Left ventricle myocardium inferior (tissue), 1 donor: Measurements from ENCODE around the gene RMND1. TPM values are rescaled to one million over a fixed set of nuclear protein-coding genes. Genes with fewer than 3 reads are reported as not detected.

Experiments used
- DNase-seq: peaks from one replicate; pipeline ENCODE4 v3.0.0-alpha.2; 2020
- H3K27ac ChIP-seq: fragments of 200-600 bp; replicated peaks from 2 replicates; pipeline ENCODE4 v1.8.0; 2021
- H3K27me3 ChIP-seq: fragments of 200-600 bp; 2 replicates; pipeline ENCODE4 v1.8.0; 2021; ENCODE audit warnings: low read depth
- H3K36me3 ChIP-seq: fragments of 200-600 bp; 2 replicates; pipeline ENCODE4 v1.8.0; 2021
- H3K4me1 ChIP-seq: fragments of 200-600 bp; 2 replicates; pipeline ENCODE4 v1.8.0; 2021
- H3K4me3 ChIP-seq: fragments of 200-600 bp; 2 replicates; pipeline ENCODE4 v1.8.0; 2021; ENCODE audit warnings: mild to moderate bottlenecking, moderate library complexity
- H3K9me3 ChIP-seq: fragments of 200-600 bp; replicated peaks from 2 replicates; pipeline ENCODE4 v1.8.0; 2021
- intact Hi-C: fragments of 100-400 bp; cut with micrococcal nuclease; formaldehyde crosslinking; loops from one replicate; pipeline ENCODE4 v1.11.0; 2022
- total RNA-seq: library from RNA; stranded (reverse); fragmentation: NEBNext Ultra II Directional; extraction: Animal tissue kit (Norgen Biotek cat#: 25700); gene quantifications from one replicate; pipeline ENCODE4 v1.2.1, GENCODE V29; 2021
- TF ChIP-seq, protein P1 (sequence below): fragments of 200-600 bp; IDR thresholded peaks from 2 replicates; pipeline ENCODE4 v1.8.0; 2021; ENCODE audit warnings: antibody characterized with exemption, mild to moderate bottlenecking, borderline replicate concordance
- donor health status: DM: no; HTN: yes; CAD: no; lungs with severe emphysema.

The RMND1 gene
- total RNA-seq, 1 donor from 2014 or later, result 17.3 TPM

DNA sequence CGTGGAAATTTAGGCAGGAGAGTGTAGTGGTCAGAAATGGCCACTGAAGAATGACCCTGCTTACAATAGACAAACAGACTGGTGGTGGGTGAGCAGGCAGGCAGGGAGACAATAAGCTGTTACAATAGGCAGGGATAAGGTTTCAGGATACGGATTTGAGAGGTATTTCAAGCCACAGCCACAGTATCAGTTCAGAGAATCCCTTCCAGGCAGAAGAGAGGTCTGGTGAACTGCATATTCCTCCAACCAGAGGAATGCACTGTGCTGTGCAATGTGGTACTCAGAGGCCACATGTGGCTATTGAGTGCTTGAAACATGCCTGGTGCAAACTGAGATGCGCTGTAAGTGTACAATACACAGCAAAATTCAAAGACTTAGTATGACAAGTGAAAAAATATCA is 20.6 kb downstream of the RMND1 start:
- no peak for DNase-seq
- no peaks in the 10 kb centered on the region for H3K9me3 ChIP-seq
- H3K36me3 ChIP-seq, result peaks cover 63% of the 10 kb centered on the region
- H3K27ac ChIP-seq, result no peak overlapping the region
- no peak overlapping the region for H3K4me3 ChIP-seq
- peaks cover 2% of the 10 kb centered on the region for H3K4me1 ChIP-seq
- TF ChIP-seq, protein P1, sequence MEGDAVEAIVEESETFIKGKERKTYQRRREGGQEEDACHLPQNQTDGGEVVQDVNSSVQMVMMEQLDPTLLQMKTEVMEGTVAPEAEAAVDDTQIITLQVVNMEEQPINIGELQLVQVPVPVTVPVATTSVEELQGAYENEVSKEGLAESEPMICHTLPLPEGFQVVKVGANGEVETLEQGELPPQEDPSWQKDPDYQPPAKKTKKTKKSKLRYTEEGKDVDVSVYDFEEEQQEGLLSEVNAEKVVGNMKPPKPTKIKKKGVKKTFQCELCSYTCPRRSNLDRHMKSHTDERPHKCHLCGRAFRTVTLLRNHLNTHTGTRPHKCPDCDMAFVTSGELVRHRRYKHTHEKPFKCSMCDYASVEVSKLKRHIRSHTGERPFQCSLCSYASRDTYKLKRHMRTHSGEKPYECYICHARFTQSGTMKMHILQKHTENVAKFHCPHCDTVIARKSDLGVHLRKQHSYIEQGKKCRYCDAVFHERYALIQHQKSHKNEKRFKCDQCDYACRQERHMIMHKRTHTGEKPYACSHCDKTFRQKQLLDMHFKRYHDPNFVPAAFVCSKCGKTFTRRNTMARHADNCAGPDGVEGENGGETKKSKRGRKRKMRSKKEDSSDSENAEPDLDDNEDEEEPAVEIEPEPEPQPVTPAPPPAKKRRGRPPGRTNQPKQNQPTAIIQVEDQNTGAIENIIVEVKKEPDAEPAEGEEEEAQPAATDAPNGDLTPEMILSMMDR, result no peak
- no peaks in the 10 kb centered on the region for H3K27me3 ChIP-seq
- intact Hi-C loops, result no loop called here

DNA sequence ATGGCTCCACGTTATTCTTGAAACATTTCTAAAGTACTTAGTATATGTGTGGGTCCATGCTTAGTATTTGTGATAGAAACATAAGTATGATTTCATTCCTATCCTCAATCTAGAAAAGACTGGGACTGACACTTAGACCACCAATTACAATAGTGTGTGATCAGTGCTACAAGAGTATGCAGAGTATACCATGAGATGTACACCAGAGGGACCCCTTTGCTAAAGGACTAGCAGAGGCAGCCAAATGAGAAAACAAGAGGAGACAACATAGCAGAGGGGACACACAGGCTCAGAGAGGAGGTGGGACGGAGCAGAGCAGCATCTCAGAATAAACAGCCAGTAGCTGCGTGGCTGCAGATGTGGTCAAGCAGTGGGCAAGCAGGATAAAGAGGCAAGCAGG is 21.0 kb downstream of the RMND1 start:
- Histone ChIP-seq H3K27ac (no peak overlapping the region), H3K4me1 (no peaks in the 10 kb centered on the region), H3K27me3 (no peaks in the 10 kb centered on the region), H3K36me3 (peaks cover 68% of the 10 kb centered on the region), H3K9me3 (no peaks in the 10 kb centered on the region), H3K4me3 (no peak overlapping the region)
- intact Hi-C loops, result no loop called here
- no peak for DNase-seq
- TF ChIP-seq, protein P1, result no peak

DNA sequence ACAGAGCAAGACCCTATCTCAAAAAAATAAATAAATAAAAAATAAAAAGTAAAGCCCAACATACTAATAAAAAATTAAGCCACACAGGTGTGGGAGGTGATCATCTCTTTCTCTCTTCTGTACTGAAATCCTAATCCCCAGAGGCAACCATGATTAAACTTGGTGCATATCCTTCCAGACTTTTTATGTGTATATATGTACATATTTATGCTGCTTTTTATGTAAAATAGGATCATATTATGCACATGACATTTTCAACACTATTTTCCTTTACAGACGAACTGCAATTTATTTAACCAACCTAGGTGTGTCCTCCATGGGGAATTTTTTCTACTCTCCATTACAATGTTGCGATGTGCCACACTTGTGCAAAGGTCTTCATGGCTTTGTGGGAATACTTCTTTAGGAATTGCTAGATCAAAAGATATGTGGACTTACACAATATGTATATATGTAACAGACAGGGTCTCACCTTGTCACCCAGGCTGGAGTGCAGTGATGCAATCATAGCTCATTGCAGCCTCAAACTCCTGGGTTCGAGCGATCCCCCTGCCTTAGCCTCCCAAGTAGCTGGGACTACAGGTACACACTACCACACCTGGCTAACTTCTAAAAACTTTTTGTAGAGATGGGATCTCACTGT is 23.7 kb downstream of the RMND1 start:
- H3K4me1 ChIP-seq, result no peaks in the 10 kb centered on the region
- peaks cover 83% of the 10 kb centered on the region for H3K36me3 ChIP-seq

DNA sequence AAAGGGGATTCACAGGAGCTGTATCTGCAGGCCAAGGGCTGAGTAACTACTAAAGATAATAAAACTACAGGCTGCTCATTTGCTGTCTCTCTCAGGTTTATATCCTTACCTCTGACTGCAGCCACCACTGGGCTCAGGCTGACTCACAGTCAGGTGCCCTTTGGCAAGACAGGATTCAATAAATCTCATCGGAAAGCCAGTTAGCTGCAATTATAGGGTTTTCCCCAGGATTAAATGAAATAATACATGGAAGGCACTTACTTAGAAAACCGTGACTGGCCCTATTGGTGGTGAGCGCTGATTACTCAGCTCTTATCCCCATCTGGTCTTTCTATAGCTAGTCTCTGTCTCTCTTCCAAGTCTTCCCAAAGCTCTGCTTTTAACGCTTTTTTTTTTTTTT is 26.4 kb downstream of the RMND1 start:
- Histone ChIP-seq H3K27me3 (no peaks in the 10 kb centered on the region), H3K4me1 (no peaks in the 10 kb centered on the region), H3K9me3 (no peaks in the 10 kb centered on the region), H3K27ac (no peak overlapping the region), H3K36me3 (peaks cover 86% of the 10 kb centered on the region), H3K4me3 (no peak overlapping the region)
- TF ChIP-seq, protein P1, result no peak
- DNase-seq, result no peak
- intact Hi-C loops, result no loop called here

More for the DNA sequence above, 23.7 kb downstream of the RMND1 start:
- Histone ChIP-seq H3K27ac (no peak overlapping the region), H3K27me3 (no peaks in the 10 kb centered on the region), H3K9me3 (no peaks in the 10 kb centered on the region), H3K4me3 (no peak overlapping the region)
- no peak for DNase-seq
- TF ChIP-seq, protein P1, result no peak
- intact Hi-C loops, result no loop called here

DNA sequence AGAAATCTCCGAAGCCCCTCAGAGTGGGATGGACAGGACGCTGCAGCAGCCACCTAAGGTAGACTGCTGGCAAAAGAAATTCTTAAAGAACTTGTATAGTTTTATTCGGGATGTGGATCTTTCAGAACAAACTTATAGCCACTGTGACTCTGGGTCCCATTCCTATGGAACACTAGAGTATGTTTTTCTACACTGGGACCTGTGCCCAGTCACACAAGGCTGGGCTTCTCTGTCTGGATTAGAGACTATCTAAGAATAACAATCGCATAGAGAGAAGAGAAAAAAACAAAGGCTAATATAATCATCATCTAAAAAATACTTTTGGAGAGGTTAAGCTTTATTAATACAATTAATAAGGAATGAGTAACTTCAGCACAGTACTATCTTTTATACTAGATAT is 28.9 kb downstream of the RMND1 start:
- DNase-seq, result no peak
- intact Hi-C loops, result no loop called here
- Histone ChIP-seq H3K27ac (no peak overlapping the region), H3K4me1 (no peaks in the 10 kb centered on the region), H3K9me3 (no peaks in the 10 kb centered on the region), H3K36me3 (peaks cover 78% of the 10 kb centered on the region), H3K4me3 (no peak overlapping the region), H3K27me3 (no peaks in the 10 kb centered on the region)
- TF ChIP-seq, protein P1, result no peak
